Right cardiac atrium (tissue), 5 donors: ENCODE data around the gene L2HGDH. TPM values are rescaled to one million over a fixed set of nuclear protein-coding genes. Genes with fewer than 3 reads are reported as not detected.

Experiments used
- ATAC-seq, 2 donors: fragments of 200-7000 bp; cut with Tn5 transposase; one replicate each; pipeline versions ENCODE4 v1.8.0 to v1.9.1; 2020; ENCODE audit warnings: moderate library complexity in 2 of 2, mild to moderate bottlenecking in 1 of 2
- DNase-seq, 3 donors: peaks; one replicate each; pipeline ENCODE4 v3.0.0-alpha.2; 2020
- H3K27ac ChIP-seq: one replicate; pipeline ENCODE4 v1.5.1; 2013; ENCODE audit warnings: mild to moderate bottlenecking, low read length, control low read depth, moderate library complexity
- H3K27me3 ChIP-seq: one replicate; pipeline ENCODE4 v1.6.1; 2013; ENCODE audit not compliant: control insufficient read depth, insufficient read depth
- H3K4me1 ChIP-seq: one replicate; pipeline ENCODE4 v1.6.1; 2013; ENCODE audit warnings: low read length; ENCODE audit not compliant: control insufficient read depth, insufficient read depth
- H3K4me3 ChIP-seq: one replicate; pipeline ENCODE4 v1.5.1; 2013; ENCODE audit warnings: low read length, control low read depth
- H3K9me3 ChIP-seq: one replicate; pipeline ENCODE4 v1.6.1; 2013; ENCODE audit warnings: low read length; ENCODE audit not compliant: control insufficient read depth
- WGBS: extraction: QIAGEN DNeasy Blood & Tissue Kit; methylation state at CpG from one replicate; pipeline ENCODE4 v1.1.7; 2013; 5-methylcytosine and 5-hydroxymethylcytosine counted together
- intact Hi-C, 4 donors: fragments of 100-400 bp; cut with DNase I; formaldehyde crosslinking; loops; one replicate each; pipeline versions ENCODE4 v1.11.0 to v1.14.0; 2022 to 2023
- polyA plus RNA-seq: library from polyadenylated mRNA; stranded (reverse); fragments of 200-250 nt; gene quantifications from one replicate; pipeline ENCODE4 v1.2.3, GENCODE V29; 2013
- total RNA-seq, 4 donors: library from RNA; stranded (reverse); fragmentation: NEBNext Ultra II Directional; extraction: Animal tissue kit (Norgen Biotek cat#: 25700); gene quantifications; one replicate each; pipeline ENCODE4 v1.2.1, GENCODE V29; 2021
- donor health status: healthy with polysubstance abuse.
- donor health status: DM: no; HTN: yes; CAD: no.
- donor health status: DM: no; HTN: no; CAD: no.
- donor health status: DM: no; HTN: yes; CAD: no; lungs with severe emphysema.
- donor health status: DM: yes; HTN: yes; CAD: no.

Gene L2HGDH
- total and polyA plus RNA-seq, 5 donors = 4.4 to 9.4 (median 7.3) TPM

- H3K4me1 ChIP-seq = peaks cover 2% of the 10 kb centered on the region
- intact Hi-C loops = no loop called here
- H3K27me3 ChIP-seq = no peaks in the 10 kb centered on the region
- 36% methylated on average over 2 of the region's 2 CpGs for WGBS
- ATAC-seq = no peak
- H3K9me3 ChIP-seq = no peaks in the 10 kb centered on the region
- H3K27ac ChIP-seq = no peak overlapping the region
- H3K4me3 ChIP-seq = peak overlapping the region; percentile 91
- DNase-seq = no peak
Measured at GRCh38 chr14:50229681-50230080, 82.3 kb downstream of the L2HGDH start.

- intact Hi-C loops = no loop called here
- no peak for ATAC-seq
- Histone ChIP-seq H3K27me3 (no peaks in the 10 kb centered on the region), H3K4me3 (no peak overlapping the region), H3K4me1 (peaks cover 2% of the 10 kb centered on the region), H3K9me3 (no peaks in the 10 kb centered on the region), H3K27ac (no peak overlapping the region)
- WGBS = 98% methylated on average over 2 of the region's 2 CpGs
- no peak for DNase-seq
Measured at GRCh38 chr14:50228313-50228712, 83.7 kb downstream of the L2HGDH start.

DNA sequence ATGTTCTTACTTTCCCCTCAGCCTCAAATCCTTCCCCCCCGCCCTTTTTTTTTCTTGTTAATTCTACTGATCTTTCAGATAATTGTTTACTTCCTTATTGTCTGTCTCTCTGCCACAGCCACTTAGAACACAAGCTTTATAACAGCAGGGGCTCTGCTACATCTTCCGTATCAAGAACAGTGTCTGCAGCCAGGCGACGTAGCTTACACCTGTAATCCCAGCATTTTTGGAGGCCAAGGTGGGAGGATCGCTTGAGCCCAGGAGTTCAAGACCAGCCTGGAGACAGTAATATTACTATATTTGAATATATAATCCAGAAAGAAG lies 86.1 kb downstream of the L2HGDH start:
- ATAC-seq = no peak
- intact Hi-C loops = no loop called here
- no peak for DNase-seq
- Histone ChIP-seq H3K27me3 (no peaks in the 10 kb centered on the region), H3K9me3 (no peaks in the 10 kb centered on the region), H3K27ac (peak overlapping the region; percentile 94), H3K4me3 (peak overlapping the region; percentile 25), H3K4me1 (peaks cover 2% of the 10 kb centered on the region)
- WGBS = 46% methylated on average over 5 of the region's 5 CpGs

DNA sequence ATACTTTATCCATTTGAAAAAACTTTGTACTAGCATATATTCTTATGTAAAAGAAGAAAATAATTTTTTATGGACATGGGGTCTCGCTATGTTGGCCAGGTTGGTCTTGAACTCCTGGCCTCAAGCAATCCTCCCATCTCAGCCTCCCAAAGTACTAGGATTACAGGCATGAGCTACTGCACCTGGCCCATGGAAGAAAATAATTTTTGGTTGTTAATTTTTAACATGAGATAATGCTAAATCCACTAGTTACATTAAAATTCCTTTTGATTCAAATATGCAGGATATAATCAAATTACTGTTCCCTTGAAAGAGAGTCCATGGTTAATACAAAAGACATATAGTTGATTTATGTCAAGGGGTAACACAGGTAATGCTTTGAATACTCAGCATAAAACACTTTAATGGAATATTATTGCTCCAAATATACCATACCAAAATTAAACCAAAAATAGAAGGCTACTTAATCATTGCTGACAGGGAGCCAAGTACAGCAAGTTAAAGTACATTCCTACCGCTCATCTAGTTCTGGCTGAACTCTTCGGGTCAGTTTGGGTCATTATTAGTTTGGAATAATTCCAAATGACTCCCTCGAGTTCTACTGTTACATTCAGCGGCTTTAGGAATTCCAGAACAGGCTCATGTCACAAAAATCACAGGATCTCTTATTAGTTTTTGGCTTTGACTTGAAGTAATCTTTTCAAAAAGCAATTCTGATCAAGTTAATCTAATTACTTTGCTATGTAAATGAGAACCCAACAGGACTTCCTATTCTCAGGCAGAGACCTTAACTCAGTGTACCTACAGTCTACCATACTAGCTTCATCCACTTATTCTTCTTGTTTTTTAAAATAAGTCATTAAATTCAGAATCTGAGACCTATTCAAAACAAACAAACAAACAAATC lies 86.7 kb downstream of the L2HGDH start:
- intact Hi-C loops = no loop called here
- peak; percentile 86 to 89 for ATAC-seq
- Histone ChIP-seq H3K27ac (peak overlapping the region; percentile 43), H3K9me3 (no peaks in the 10 kb centered on the region), H3K27me3 (no peaks in the 10 kb centered on the region), H3K4me3 (no peak overlapping the region), H3K4me1 (peaks cover 2% of the 10 kb centered on the region)
- DNase-seq = no peak
- 26% methylated on average over 5 of the region's 5 CpGs for WGBS

- no peak overlapping the region for H3K27ac ChIP-seq
- DNase-seq = no peak
- H3K4me1 ChIP-seq = peaks cover 2% of the 10 kb centered on the region
- no peak overlapping the region for H3K4me3 ChIP-seq
- H3K9me3 ChIP-seq = no peaks in the 10 kb centered on the region
- WGBS = 72% methylated on average over 1 of the region's 1 CpG
- no peak for ATAC-seq
- intact Hi-C loops = no loop called here
- no peaks in the 10 kb centered on the region for H3K27me3 ChIP-seq
Measured at GRCh38 chr14:50222055-50222613, 89.9 kb downstream of the L2HGDH start.

- Histone ChIP-seq H3K9me3 (no peaks in the 10 kb centered on the region), H3K4me3 (no peak overlapping the region), H3K4me1 (peaks cover 2% of the 10 kb centered on the region), H3K27me3 (no peaks in the 10 kb centered on the region), H3K27ac (no peak overlapping the region)
- 80% methylated on average over 5 of the region's 5 CpGs for WGBS
- DNase-seq = no peak
- ATAC-seq = no peak
- intact Hi-C loops = no loop called here
Measured at GRCh38 chr14:50218501-50218900, 93.5 kb downstream of the L2HGDH start.

DNA sequence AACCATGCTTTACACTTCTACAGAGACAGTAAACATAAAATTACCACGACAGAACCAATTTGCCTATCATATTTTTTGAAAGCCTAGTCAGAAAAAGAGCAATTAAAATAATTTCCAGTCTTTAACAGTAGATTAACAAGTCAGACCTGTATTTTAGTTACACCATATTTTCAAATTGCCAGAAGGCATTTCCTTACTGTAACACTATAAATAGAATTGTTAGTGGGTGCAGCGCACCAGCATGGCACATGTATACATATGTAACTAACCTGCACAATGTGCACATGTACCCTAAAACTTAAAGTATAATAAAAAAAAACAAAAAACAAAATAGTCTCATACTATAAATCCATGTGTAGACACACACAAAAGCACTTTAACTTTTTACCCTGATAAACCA lies 96.6 kb downstream of the L2HGDH start:
- H3K27ac ChIP-seq = no peak overlapping the region
- H3K4me3 ChIP-seq = no peak overlapping the region
- peaks cover 4% of the 10 kb centered on the region for H3K4me1 ChIP-seq
- H3K9me3 ChIP-seq = no peaks in the 10 kb centered on the region
- intact Hi-C loops = no loop called here
- ATAC-seq (no peak), DNase-seq (no peak)
- H3K27me3 ChIP-seq = no peaks in the 10 kb centered on the region
- WGBS = 66% methylated on average over 2 of the region's 2 CpGs

GRCh38 chr14:50213795-50214194 lies 98.2 kb downstream of the L2HGDH start:
- intact Hi-C loops = no loop called here
- H3K9me3 ChIP-seq = no peaks in the 10 kb centered on the region
- no peak for ATAC-seq
- H3K4me1 ChIP-seq = peaks cover 4% of the 10 kb centered on the region
- H3K4me3 ChIP-seq = no peak overlapping the region
- no peak for DNase-seq
- H3K27me3 ChIP-seq = no peaks in the 10 kb centered on the region
- WGBS = 52% methylated on average over 2 of the region's 2 CpGs
- H3K27ac ChIP-seq = no peak overlapping the region

DNA sequence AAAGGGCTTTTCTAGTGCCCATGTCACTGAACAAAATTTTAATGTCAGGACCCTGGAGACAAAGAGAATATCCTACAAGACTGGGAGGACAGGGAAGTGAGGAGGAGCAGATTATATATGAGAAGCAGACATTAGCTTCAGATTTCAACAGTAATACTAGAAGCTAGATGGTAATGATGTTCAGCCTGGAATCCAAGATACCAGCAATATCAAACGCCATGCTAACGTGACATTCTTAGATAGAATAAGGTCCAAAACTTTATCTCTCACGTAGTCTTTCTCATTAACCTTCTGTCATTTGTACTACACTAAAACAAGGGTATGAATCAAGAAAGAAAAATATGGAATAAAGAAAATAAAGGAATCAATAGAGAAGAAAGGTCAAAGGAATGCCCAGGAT lies 99.3 kb downstream of the L2HGDH start:
- Histone ChIP-seq H3K9me3 (no peaks in the 10 kb centered on the region), H3K4me3 (no peak overlapping the region), H3K4me1 (peaks cover 4% of the 10 kb centered on the region), H3K27me3 (no peaks in the 10 kb centered on the region), H3K27ac (no peak overlapping the region)
- DNase-seq (no peak), ATAC-seq (no peak)
- intact Hi-C loops = no loop called here
- 27% methylated on average over 3 of the region's 3 CpGs for WGBS

DNA sequence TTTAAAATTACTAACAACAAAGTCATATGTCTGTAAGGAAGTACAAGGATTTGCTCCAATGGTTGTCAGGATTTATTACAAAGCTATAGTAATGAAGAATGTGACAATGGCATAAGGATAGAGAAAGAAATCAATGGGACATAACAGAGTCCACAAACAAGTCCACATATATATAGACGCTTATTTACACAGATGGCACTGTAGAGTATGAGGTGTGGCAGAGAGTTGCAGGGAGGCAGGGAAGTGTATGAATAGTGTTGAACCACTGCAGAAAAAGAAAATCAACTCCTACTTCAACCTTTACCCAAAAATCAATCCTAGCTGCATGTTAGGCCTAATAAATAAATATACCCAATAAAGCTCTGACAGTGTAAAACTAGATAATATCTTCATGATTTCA lies 102.0 kb downstream of the L2HGDH start:
- intact Hi-C loops = no loop called here
- no peak overlapping the region for H3K27ac ChIP-seq
- WGBS = 68% methylated on average over 1 of the region's 1 CpG
- ATAC-seq = no peak
- no peak overlapping the region for H3K4me3 ChIP-seq
- H3K4me1 ChIP-seq = peaks cover 6% of the 10 kb centered on the region
- H3K27me3 ChIP-seq = no peaks in the 10 kb centered on the region
- H3K9me3 ChIP-seq = no peaks in the 10 kb centered on the region
- DNase-seq = no peak

DNA sequence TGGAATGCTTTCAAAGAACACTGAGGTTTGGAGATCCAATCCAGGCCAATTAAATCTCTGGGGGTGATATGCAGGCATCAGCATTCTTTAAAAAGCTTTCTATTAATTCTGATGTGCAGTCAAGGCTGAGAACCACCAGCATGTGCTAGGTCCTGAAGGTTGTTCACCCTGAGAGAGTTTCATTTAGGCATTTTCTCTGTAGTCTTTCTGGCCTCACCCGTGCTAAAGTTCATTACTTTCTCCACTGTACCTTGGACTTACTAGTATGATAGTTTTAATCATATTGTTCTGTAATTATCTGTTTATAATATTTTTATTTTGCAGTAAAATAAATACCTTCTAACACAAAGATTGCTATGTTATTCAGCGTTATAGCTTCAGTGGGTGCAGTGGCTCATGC lies 113.5 kb downstream of the L2HGDH start:
- no peaks in the 10 kb centered on the region for H3K9me3 ChIP-seq
- WGBS = 95% methylated on average over 2 of the region's 2 CpGs
- H3K4me1 ChIP-seq = no peaks in the 10 kb centered on the region
- no peak overlapping the region for H3K4me3 ChIP-seq
- DNase-seq (no peak), ATAC-seq (no peak)
- no peaks in the 10 kb centered on the region for H3K27me3 ChIP-seq
- intact Hi-C loops = no loop called here
- no peak overlapping the region for H3K27ac ChIP-seq
